GM23338 (cell line): ENCODE data around the gene CERS3.

Source experiments
- EZH2 ChIP-seq: fragments of 200-600 bp; sonication (generic); IDR thresholded peaks from one replicate; pipeline ENCODE4 v1.8.0; 2017; ENCODE audit warnings: antibody characterized with exemption, mild to moderate bottlenecking, low read depth; ENCODE audit not compliant: unreplicated experiment
- STAT1 ChIP-seq: IDR thresholded peaks from one replicate; pipeline ENCODE4 v1.6.1; 2016; ENCODE audit warnings: antibody characterized with exemption; ENCODE audit not compliant: unreplicated experiment
- TF ChIP-seq, protein P1 (sequence below), 2 experiments: fragments of 200-600 bp in 1 of 2; sonication (generic) in 1 of 2; conservative IDR thresholded peaks; 2 replicates each; pipeline versions ENCODE4 v1.5.1 to v1.6.1; 2016 to 2017; ENCODE audit warnings: antibody characterized with exemption in 2 of 2, low read depth in 2 of 2, mild to moderate bottlenecking in 2 of 2, moderate library complexity in 1 of 2
- TF ChIP-seq, protein P2 (sequence below): IDR thresholded peaks from one replicate; pipeline ENCODE4 v1.6.1; 2018; ENCODE audit warnings: antibody characterized with exemption; ENCODE audit not compliant: unreplicated experiment
- TF ChIP-seq, protein P3 (sequence below): IDR thresholded peaks from 2 replicates; pipeline ENCODE4 v1.6.1; 2016; ENCODE audit warnings: antibody characterized with exemption

DNA sequence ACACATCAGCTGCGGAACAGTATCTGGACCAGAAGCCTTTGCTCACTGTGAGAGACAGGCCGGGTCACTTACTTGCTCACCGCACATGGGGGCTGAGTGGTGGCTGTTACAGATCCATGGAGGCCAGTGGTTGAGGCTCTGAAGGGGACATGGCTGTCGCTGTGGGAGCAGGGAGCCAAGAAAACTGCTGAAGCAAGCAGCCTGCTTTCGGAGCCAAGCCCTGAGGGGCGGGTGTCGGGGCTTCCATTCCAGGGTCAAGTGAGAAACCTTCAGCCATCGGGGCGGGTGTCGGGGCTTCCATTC lies 144.7 kb downstream of the CERS3 start:
- TF ChIP-seq, protein P1, sequence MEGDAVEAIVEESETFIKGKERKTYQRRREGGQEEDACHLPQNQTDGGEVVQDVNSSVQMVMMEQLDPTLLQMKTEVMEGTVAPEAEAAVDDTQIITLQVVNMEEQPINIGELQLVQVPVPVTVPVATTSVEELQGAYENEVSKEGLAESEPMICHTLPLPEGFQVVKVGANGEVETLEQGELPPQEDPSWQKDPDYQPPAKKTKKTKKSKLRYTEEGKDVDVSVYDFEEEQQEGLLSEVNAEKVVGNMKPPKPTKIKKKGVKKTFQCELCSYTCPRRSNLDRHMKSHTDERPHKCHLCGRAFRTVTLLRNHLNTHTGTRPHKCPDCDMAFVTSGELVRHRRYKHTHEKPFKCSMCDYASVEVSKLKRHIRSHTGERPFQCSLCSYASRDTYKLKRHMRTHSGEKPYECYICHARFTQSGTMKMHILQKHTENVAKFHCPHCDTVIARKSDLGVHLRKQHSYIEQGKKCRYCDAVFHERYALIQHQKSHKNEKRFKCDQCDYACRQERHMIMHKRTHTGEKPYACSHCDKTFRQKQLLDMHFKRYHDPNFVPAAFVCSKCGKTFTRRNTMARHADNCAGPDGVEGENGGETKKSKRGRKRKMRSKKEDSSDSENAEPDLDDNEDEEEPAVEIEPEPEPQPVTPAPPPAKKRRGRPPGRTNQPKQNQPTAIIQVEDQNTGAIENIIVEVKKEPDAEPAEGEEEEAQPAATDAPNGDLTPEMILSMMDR (conservative IDR thresholded peaks at IDR 0.05; ENCODE audit: low read depth in 2 of 2): no peak
- no peak for TF ChIP-seq EZH2
- TF ChIP-seq, protein P2, sequence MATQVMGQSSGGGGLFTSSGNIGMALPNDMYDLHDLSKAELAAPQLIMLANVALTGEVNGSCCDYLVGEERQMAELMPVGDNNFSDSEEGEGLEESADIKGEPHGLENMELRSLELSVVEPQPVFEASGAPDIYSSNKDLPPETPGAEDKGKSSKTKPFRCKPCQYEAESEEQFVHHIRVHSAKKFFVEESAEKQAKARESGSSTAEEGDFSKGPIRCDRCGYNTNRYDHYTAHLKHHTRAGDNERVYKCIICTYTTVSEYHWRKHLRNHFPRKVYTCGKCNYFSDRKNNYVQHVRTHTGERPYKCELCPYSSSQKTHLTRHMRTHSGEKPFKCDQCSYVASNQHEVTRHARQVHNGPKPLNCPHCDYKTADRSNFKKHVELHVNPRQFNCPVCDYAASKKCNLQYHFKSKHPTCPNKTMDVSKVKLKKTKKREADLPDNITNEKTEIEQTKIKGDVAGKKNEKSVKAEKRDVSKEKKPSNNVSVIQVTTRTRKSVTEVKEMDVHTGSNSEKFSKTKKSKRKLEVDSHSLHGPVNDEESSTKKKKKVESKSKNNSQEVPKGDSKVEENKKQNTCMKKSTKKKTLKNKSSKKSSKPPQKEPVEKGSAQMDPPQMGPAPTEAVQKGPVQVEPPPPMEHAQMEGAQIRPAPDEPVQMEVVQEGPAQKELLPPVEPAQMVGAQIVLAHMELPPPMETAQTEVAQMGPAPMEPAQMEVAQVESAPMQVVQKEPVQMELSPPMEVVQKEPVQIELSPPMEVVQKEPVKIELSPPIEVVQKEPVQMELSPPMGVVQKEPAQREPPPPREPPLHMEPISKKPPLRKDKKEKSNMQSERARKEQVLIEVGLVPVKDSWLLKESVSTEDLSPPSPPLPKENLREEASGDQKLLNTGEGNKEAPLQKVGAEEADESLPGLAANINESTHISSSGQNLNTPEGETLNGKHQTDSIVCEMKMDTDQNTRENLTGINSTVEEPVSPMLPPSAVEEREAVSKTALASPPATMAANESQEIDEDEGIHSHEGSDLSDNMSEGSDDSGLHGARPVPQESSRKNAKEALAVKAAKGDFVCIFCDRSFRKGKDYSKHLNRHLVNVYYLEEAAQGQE: no peak
- TF ChIP-seq STAT1: no peak
- TF ChIP-seq, protein P3, sequence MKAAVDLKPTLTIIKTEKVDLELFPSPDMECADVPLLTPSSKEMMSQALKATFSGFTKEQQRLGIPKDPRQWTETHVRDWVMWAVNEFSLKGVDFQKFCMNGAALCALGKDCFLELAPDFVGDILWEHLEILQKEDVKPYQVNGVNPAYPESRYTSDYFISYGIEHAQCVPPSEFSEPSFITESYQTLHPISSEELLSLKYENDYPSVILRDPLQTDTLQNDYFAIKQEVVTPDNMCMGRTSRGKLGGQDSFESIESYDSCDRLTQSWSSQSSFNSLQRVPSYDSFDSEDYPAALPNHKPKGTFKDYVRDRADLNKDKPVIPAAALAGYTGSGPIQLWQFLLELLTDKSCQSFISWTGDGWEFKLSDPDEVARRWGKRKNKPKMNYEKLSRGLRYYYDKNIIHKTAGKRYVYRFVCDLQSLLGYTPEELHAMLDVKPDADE: no peak
